GM20000 (cell line): ENCODE results near the gene DDX49.
"Not testable (repeated sequence)": the region's sequence is repeated elsewhere in the genome, so short reads cannot be mapped to it uniquely, and the experiment has no call there.

Source experiments
- DNase-seq: peaks from one replicate; pipeline ENCODE4 v3.0.0; 2012; ENCODE audit warnings: low spot score
- TF ChIP-seq, protein P1 (sequence below): IDR thresholded peaks from 2 replicates; pipeline ENCODE4 v1.5.1; 2012; ENCODE audit warnings: mild to moderate bottlenecking, control low read depth; ENCODE audit errors: extremely low read depth, missing control alignments

DDX49 gene

DNA sequence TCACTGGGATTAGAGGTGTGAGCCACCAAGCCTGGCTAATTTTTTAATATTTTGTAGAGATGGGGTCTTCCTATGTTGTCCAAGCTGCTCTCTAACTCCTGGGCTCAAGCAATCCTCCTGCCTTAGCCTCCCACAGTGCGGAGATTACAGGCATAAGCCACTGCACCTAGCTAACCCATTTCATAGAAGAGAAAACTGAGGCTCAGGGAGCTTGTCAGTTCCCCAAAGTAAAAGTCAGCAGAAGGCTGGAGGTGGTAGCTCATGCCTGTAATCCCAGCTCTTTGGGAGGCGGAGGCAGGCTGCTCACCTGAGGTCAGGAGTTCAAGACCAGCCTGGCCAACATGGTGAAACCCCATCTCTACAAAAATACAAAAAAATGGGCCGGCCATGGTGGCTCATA, 30.3 kb downstream of the DDX49 start:
- TF ChIP-seq, protein P1, sequence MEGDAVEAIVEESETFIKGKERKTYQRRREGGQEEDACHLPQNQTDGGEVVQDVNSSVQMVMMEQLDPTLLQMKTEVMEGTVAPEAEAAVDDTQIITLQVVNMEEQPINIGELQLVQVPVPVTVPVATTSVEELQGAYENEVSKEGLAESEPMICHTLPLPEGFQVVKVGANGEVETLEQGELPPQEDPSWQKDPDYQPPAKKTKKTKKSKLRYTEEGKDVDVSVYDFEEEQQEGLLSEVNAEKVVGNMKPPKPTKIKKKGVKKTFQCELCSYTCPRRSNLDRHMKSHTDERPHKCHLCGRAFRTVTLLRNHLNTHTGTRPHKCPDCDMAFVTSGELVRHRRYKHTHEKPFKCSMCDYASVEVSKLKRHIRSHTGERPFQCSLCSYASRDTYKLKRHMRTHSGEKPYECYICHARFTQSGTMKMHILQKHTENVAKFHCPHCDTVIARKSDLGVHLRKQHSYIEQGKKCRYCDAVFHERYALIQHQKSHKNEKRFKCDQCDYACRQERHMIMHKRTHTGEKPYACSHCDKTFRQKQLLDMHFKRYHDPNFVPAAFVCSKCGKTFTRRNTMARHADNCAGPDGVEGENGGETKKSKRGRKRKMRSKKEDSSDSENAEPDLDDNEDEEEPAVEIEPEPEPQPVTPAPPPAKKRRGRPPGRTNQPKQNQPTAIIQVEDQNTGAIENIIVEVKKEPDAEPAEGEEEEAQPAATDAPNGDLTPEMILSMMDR: no peak
- DNase-seq: no peak

DNA sequence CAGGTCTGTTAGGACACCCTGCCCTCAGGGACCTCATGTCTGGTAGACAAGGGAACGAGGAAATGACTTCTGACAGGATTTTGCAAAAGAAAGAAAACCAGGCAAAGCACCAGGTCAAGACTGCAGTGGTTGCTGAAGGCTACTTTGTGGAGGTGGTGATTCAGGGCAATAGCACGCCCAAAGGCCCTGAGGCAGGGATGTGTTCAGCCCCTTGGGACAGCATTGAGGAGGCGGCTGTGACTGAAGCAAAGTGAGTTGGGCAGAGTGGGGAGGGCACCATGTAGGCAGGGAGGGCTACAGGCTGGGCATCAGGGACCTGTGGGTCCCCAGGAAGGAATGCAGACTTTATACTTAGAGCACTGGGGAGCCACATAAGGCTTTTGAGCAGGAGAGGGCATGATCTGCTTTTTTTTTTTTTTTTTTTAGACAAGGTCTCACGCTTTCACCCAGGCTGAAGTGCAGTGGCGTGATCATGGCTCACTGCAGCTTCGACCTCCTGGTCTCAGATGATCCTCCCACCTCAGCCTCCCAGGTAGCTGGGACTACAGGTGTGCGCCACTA, 32.3 kb downstream of the DDX49 start:
- TF ChIP-seq, protein P1: no peak

DNA sequence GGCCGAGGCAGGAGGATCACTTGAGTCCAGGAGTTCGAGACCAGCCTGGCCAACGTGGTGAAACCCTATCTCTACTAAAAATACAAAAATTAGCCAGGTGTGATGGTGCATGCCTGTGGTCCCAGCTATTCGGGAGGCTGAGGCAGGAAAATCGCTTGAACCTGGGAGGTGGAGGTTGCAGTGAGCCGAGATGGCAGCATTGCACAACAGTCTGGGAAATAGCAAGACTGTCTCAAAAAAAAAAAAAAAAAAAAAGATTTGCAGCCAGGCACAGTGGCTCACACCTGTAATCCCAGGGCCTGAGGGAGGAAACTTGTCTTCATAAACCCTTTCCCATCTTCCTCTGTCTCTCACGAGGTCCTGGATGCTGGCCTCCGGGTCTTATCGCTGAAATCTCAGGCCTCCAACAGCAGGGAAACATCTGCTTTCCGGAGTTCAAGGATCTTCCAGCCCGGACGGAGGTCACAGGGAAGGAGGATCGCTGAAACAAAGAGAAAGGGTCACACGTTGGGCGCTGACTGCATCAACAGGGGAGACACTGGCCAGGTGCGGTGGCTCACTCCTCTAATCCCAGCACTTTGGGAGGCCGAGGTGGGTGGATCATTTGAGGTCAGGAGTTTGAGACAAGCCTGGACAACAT, 33.0 kb downstream of the DDX49 start:
- DNase-seq: not testable (repeated sequence)

More for the DNA sequence above, 32.3 kb downstream of the DDX49 start:
- no peak for DNase-seq

DNA sequence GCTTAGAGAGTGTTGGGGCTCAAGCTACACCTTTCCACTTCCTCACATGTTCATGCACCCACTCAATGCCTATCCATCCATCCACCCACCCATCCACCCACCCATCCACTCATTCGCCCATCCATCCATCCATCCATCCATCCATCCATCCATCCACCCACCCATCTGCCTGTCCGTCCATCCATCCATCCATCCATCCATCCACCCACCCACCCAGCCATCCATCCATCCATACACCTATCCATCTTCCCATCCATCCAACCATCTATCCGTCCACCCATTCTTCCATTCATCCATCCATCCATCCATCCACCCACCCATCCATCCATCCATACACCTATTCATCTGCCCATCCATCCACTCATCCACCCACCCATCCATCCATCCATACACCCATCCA, 34.6 kb downstream of the DDX49 start:
- no peak for DNase-seq
- TF ChIP-seq, protein P1: no peak

DNA sequence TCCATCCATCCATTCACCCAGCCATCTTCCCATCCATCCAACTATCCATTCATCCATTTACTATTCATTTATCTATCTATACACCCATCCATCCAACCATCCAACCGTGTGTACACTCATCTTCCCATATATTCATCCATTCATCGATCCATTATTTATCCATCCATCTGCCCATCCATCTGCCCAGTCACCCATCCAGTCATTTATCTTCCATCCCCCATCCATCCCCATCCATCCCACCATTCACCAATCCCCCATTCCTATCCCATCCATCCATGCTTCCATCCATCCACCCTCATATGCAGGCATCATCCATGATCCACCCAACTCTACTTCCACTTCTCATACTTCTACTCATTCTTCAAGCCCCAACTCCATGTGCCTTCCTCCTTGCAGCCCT, 35.5 kb downstream of the DDX49 start:
- no peak for DNase-seq

DNA sequence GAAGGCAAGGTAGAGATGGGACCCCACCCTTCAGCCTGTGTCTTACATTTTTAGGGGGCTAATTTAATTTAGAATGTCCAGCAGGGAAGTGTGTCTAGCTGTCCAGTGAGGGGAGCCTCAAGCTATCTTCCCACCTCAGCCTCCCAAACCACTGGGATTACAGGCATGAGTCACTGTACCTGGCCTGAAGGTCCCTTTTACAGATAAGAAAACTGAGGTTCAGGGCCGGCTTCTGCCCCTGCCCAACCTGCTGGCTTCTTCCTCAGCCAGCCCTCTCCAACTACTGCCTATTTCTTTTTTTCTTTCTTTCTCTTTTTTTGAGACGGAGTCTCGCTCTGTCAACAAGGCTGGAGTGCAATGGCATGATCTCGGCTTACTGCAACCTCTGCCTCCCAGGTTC, 40.9 kb downstream of the DDX49 start:
- TF ChIP-seq, protein P1: no peak
- DNase-seq: no peak

More for the DNA sequence above, 35.5 kb downstream of the DDX49 start:
- TF ChIP-seq, protein P1: no peak

DNA sequence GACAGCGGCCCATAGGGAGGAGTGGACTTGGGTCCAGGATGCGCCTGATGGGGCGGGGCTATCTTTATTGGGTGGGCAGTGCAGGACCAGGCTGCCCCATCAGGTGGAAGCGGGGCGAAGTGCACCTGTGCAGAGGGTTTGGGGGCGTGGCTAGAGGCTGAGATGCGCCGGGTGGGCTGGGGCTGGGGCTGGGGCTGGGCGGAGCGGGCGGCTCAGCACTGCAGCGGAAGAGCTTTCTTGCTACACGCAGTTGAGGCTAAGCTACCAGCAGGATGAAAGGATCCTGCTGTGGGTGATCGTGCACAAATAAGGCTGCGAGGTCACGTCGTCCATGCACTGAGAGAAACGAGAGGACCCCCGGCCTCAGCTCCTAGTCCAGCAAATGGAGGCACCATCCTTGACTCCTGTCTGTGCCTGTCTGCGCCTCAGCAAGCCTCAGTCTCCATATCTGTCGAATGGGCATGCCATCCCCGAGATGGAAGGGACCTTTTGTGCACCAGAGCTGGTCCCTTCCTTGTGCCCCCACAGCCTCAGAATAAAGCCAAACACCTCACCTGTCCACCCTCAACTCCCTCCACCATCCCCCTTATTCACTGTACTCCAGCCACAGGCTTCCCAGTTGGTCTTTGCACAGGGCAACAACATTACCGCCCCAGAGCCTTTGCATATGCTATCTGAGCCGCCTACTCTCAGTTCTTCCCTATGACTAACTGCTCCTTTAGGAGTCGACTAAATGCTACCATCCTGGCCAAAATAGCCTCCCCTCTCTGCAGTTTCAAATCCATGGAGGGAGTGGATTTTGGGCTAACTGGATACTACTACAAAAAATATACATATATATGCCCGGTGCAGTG, 42.5 kb downstream of the DDX49 start:
- no peak for DNase-seq
- TF ChIP-seq, protein P1: no peak
